Neuronal stem cell (in vitro differentiated cells): ENCODE results near the gene IGDCC3.

ENCODE experiments used
- DNase-seq: peaks from one replicate; pipeline ENCODE4 v3.0.0-alpha.2; 2013; ENCODE audit warnings: low spot score
- H2AFZ ChIP-seq: one replicate; pipeline ENCODE4 v1.6.1; 2013; ENCODE audit warnings: mild to moderate bottlenecking, low read length, inconsistent platforms
- H2AK5ac ChIP-seq: 2 replicates; pipeline ENCODE4 v1.6.1; 2013; ENCODE audit warnings: low read depth, mild to moderate bottlenecking, inconsistent platforms, low read length, moderate library complexity, mixed read lengths
- H2BK120ac ChIP-seq: 2 replicates; pipeline ENCODE4 v1.6.1; 2013; ENCODE audit warnings: low read depth, mild to moderate bottlenecking, inconsistent platforms, low read length, moderate library complexity, mixed read lengths
- H2BK12ac ChIP-seq: one replicate; pipeline ENCODE4 v1.6.1; 2013; ENCODE audit warnings: low read length, inconsistent platforms
- H2BK15ac ChIP-seq: 2 replicates; pipeline ENCODE4 v1.6.1; 2013; ENCODE audit warnings: mild to moderate bottlenecking, low read length, inconsistent platforms, mixed read lengths
- H2BK5ac ChIP-seq: one replicate; pipeline ENCODE4 v1.6.1; 2013; ENCODE audit warnings: inconsistent platforms, mild to moderate bottlenecking, low read length, moderate library complexity
- H3K14ac ChIP-seq: one replicate; pipeline ENCODE4 v1.6.1; 2013; ENCODE audit warnings: low read length, inconsistent platforms
- H3K18ac ChIP-seq: 2 replicates; pipeline ENCODE4 v1.6.1; 2013; ENCODE audit warnings: low read length, inconsistent platforms
- H3K23ac ChIP-seq: 2 replicates; pipeline ENCODE4 v1.6.1; 2013; ENCODE audit warnings: low read depth, mild to moderate bottlenecking, mixed read lengths, low read length, inconsistent platforms; ENCODE audit not compliant: poor library complexity
- H3K27ac ChIP-seq: replicated peaks from 3 replicates; pipeline ENCODE4 v1.5.1; 2013; ENCODE audit warnings: low read length, inconsistent platforms
- H3K27me3 ChIP-seq, 3 experiments: 2 replicates each; pipeline ENCODE4 v1.6.1; 2013; ENCODE audit warnings: low read length in 3 of 3, mild to moderate bottlenecking in 2 of 3, inconsistent platforms in 1 of 3, low read depth in 1 of 3, mixed read lengths in 1 of 3, moderate library complexity in 1 of 3; ENCODE audit not compliant: control insufficient read depth in 3 of 3, insufficient read depth in 3 of 3
- H3K36me3 ChIP-seq, 2 donors: replicated peaks in 1 of 2; 2 replicates each; pipeline ENCODE4 v1.6.1; 2013; ENCODE audit warnings: low read length in 2 of 2; ENCODE audit not compliant: control insufficient read depth in 2 of 2, insufficient read depth in 2 of 2
- H3K4ac ChIP-seq: 2 replicates; pipeline ENCODE4 v1.6.1; 2013; ENCODE audit warnings: inconsistent platforms, mild to moderate bottlenecking, low read length, moderate library complexity
- H3K4me1 ChIP-seq, 2 donors: 1 replicate in 1 of 2; 2 replicates in 1 of 2; pipeline ENCODE4 v1.6.1; 2013; ENCODE audit warnings: low read length in 2 of 2, low read depth in 1 of 2; ENCODE audit not compliant: control insufficient read depth in 2 of 2, insufficient read depth in 1 of 2
- H3K4me2 ChIP-seq: one replicate; pipeline ENCODE4 v1.6.1; 2013; ENCODE audit warnings: mild to moderate bottlenecking, low read length, inconsistent platforms; ENCODE audit not compliant: insufficient read depth, poor library complexity, severe bottlenecking
- H3K4me3 ChIP-seq, 2 donors: 2 replicates each; pipeline ENCODE4 v1.5.1; 2013; ENCODE audit warnings: low read length in 2 of 2, mild to moderate bottlenecking in 2 of 2, inconsistent platforms in 1 of 2, moderate library complexity in 1 of 2
- H3K79me1 ChIP-seq: one replicate; pipeline ENCODE4 v1.6.1; 2013; ENCODE audit warnings: low read depth, mild to moderate bottlenecking, inconsistent platforms, low read length, moderate library complexity
- H3K9ac ChIP-seq: one replicate; pipeline ENCODE4 v1.6.1; 2013; ENCODE audit warnings: mild to moderate bottlenecking, low read depth, low read length, inconsistent platforms; ENCODE audit not compliant: poor library complexity
- H3K9me3 ChIP-seq, 2 donors: replicated peaks in 1 of 2; 2 replicates each; pipeline versions ENCODE3 to v1.6.1; 2013; ENCODE audit warnings: low read length in 2 of 2, mild to moderate bottlenecking in 2 of 2, inconsistent platforms in 1 of 2, low read depth in 1 of 2, mixed read lengths in 1 of 2, moderate library complexity in 1 of 2; ENCODE audit not compliant: control insufficient read depth in 2 of 2, insufficient read depth in 1 of 2
- H4K8ac ChIP-seq: one replicate; pipeline ENCODE4 v1.6.1; 2013; ENCODE audit warnings: low read depth, mild to moderate bottlenecking, inconsistent platforms, low read length, moderate library complexity
- H4K91ac ChIP-seq: one replicate; pipeline ENCODE4 v1.6.1; 2013; ENCODE audit warnings: low read length, low read depth, mild to moderate bottlenecking, inconsistent platforms; ENCODE audit not compliant: poor library complexity
- WGBS, 2 donors: extraction: QIAGEN DNeasy Blood & Tissue Kit; methylation state at CpG; one replicate each; pipeline ENCODE4 v1.1.7; 2013; ENCODE audit warnings: missing lambda C conversion rate in 2 of 2, mixed read lengths in 1 of 2; ENCODE audit not compliant: insufficient read length in 2 of 2, insufficient replicate concordance in 1 of 2; ENCODE audit errors: extremely low coverage in 2 of 2; 5-methylcytosine and 5-hydroxymethylcytosine counted together

The IGDCC3 gene

GRCh38 chr15:65328506-65329287, 49.1 kb downstream of the IGDCC3 start:
- Histone ChIP-seq H2BK120ac (no peak overlapping the region), H3K9ac (no peak overlapping the region), H3K4me2 (no peak overlapping the region), H4K91ac (no peak overlapping the region), H3K4me3 (no peak overlapping the region), H3K36me3 (peaks cover 25 to 68% of the 10 kb centered on the region in 2 donors), H3K4me1 (peaks cover 6 to 20% of the 10 kb centered on the region in 2 donors), H3K23ac (peak overlapping the region; percentile 69), H2AFZ (no peak overlapping the region), H2BK5ac (no peak overlapping the region), H3K27me3 (peaks cover 0 to 2% (median 0%) of the 10 kb centered on the region in 3 experiments), H3K9me3 (no peaks in the 10 kb centered on the region), H3K27ac (no peak overlapping the region), H3K18ac (peak overlapping the region; percentile 34), H4K8ac (no peak overlapping the region), H3K79me1 (no peaks in the 10 kb centered on the region), H2AK5ac (peak overlapping the region; percentile 88), H2BK12ac (peak overlapping the region; percentile 44), H3K14ac (no peak overlapping the region), H2BK15ac (no peak overlapping the region), H3K4ac (no peak overlapping the region)
- no CpG with 5 or more reads among the region's 21 CpGs for WGBS, 2 donors
- no peak for DNase-seq

- Histone ChIP-seq H3K9me3 (no peaks in the 10 kb centered on the region), H3K4me2 (no peak overlapping the region), H2BK15ac (no peak overlapping the region), H3K9ac (no peak overlapping the region), H3K4ac (no peak overlapping the region), H3K27me3 (peaks cover 0 to 2% (median 0%) of the 10 kb centered on the region in 3 experiments), H3K79me1 (no peaks in the 10 kb centered on the region), H2BK120ac (no peak overlapping the region), H3K36me3 (peaks cover 25 to 59% of the 10 kb centered on the region in 2 donors), H3K14ac (no peak overlapping the region), H3K4me1 (peaks cover 4 to 15% of the 10 kb centered on the region in 2 donors), H3K4me3 (no peak overlapping the region), H2BK12ac (no peak overlapping the region), H2AK5ac (peak overlapping the region; percentile 34), H4K8ac (no peak overlapping the region), H2BK5ac (no peak overlapping the region), H3K23ac (no peak overlapping the region), H3K18ac (no peak overlapping the region), H4K91ac (no peak overlapping the region), H3K27ac (no peak overlapping the region), H2AFZ (no peak overlapping the region)
- DNase-seq, result no peak
- no CpG with 5 or more reads among the region's 12 CpGs for WGBS, 2 donors
Observed at GRCh38 chr15:65327651-65328393, 50.0 kb downstream of the IGDCC3 start.

DNA sequence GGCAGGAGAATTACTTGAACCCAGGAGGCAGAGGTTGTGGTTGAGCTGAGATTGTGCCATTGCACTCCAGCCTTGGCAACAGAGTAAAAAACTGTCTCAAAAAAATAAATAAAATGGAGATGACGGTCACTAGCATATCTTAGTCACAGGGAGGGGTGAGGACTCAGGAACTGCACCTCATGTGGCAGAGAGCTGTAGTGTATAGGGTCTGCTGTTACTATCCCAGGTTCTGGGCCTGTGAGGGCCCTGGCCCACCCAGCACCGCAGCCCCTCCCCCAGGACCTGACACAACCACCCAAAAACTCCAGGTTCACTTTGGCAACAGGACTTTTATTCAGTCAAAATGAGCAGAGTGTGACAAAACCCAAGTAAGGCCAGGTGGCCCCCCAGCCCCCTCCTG, 51.0 kb downstream of the IGDCC3 start:
- Histone ChIP-seq H3K4me3 (no peak overlapping the region), H3K4me1 (peaks cover 4 to 14% of the 10 kb centered on the region in 2 donors), H2AK5ac (no peak overlapping the region), H3K4me2 (no peak overlapping the region), H3K4ac (peak overlapping the region; percentile 76), H2BK12ac (no peak overlapping the region), H3K27ac (no peak overlapping the region), H3K27me3 (peaks cover 0 to 2% (median 0%) of the 10 kb centered on the region in 3 experiments), H4K8ac (no peak overlapping the region), H2BK5ac (no peak overlapping the region), H4K91ac (no peak overlapping the region), H3K79me1 (no peaks in the 10 kb centered on the region), H2BK120ac (no peak overlapping the region), H3K9ac (no peak overlapping the region), H3K9me3 (no peaks in the 10 kb centered on the region), H3K18ac (peak overlapping the region; percentile 57), H3K36me3 (peaks cover 23 to 49% of the 10 kb centered on the region in 2 donors), H3K14ac (no peak overlapping the region), H2BK15ac (no peak overlapping the region), H2AFZ (no peak overlapping the region), H3K23ac (no peak overlapping the region)
- DNase-seq, result no peak
- no CpG with 5 or more reads among the region's 2 CpGs for WGBS, 2 donors

GRCh38 chr15:65326117-65326526, 51.7 kb downstream of the IGDCC3 start:
- H2BK5ac ChIP-seq, result no peak overlapping the region
- no peak overlapping the region for H3K23ac ChIP-seq
- H3K27me3 ChIP-seq, result no peaks in the 10 kb centered on the region
- no peak overlapping the region for H2BK15ac ChIP-seq
- H3K9ac ChIP-seq, result no peak overlapping the region
- H3K36me3 ChIP-seq, result peaks cover 17 to 42% of the 10 kb centered on the region in 2 donors
- no peak overlapping the region for H2BK120ac ChIP-seq
- no peak overlapping the region for H3K27ac ChIP-seq
- H3K4me3 ChIP-seq, result no peak overlapping the region
- no peak for DNase-seq
- H3K4me1 ChIP-seq, result peaks cover 4 to 14% of the 10 kb centered on the region in 2 donors
- H2AFZ ChIP-seq, result no peak overlapping the region
- no peaks in the 10 kb centered on the region for H3K9me3 ChIP-seq
- H3K4me2 ChIP-seq, result no peak overlapping the region
- no peak overlapping the region for H2AK5ac ChIP-seq
- no peak overlapping the region for H4K91ac ChIP-seq
- no CpG with 5 or more reads among the region's 12 CpGs for WGBS, 2 donors
- H3K79me1 ChIP-seq, result no peaks in the 10 kb centered on the region
- no peak overlapping the region for H4K8ac ChIP-seq
- no peak overlapping the region for H2BK12ac ChIP-seq
- peak overlapping the region; percentile 1 for H3K18ac ChIP-seq
- no peak overlapping the region for H3K14ac ChIP-seq
- H3K4ac ChIP-seq, result no peak overlapping the region
